PC-9 (cell line): ENCODE measurements around the gene IP6K3. TPM values are rescaled to one million over a fixed set of nuclear protein-coding genes. Genes with fewer than 3 reads are reported as not detected.

ENCODE experiments used
- BruUV-seq: library from RNA; stranded (reverse); fragments of 400-500 nt; replicated peaks from 2 replicates; lab custom pipeline; 2021; lab: Mats Ljungman, UMichigan
- CTCF ChIA-PET: fragments of 300-600 bp; sonication (Branson Sonifier 250); formaldehyde crosslinking; loops from one replicate; lab custom pipeline; 2022; ENCODE audit warnings: antibody characterized with exemption; lab: Charles Lee
- POLR2A ChIA-PET: fragments of 300-600 bp; sonication (Branson Sonifier 250); formaldehyde crosslinking; loops from one replicate; lab custom pipeline; 2022; ENCODE audit warnings: antibody characterized with exemption; ENCODE audit not compliant: unreplicated experiment; lab: Charles Lee
- DNase-seq, 2 experiments: peaks; one replicate each; pipeline versions ENCODE4 v3.0.0 to v3.0.0-alpha.2; 2015 to 2022; ENCODE audit warnings: mixed read lengths in 1 of 2
- H2AFZ ChIP-seq: fragments of 200-600 bp; sonication (generic); 2 replicates; pipeline ENCODE4 v1.8.1; 2017; ENCODE audit warnings: antibody characterized with exemption
- H3F3A ChIP-seq: fragments of 200-600 bp; sonication (generic); 2 replicates; pipeline ENCODE4 v1.8.1; 2017; ENCODE audit warnings: antibody characterized with exemption, mild to moderate bottlenecking, low read depth; ENCODE audit not compliant: insufficient read depth
- H3K27ac ChIP-seq: fragments of 200-600 bp; sonication (generic); 2 replicates; pipeline ENCODE4 v1.6.1; 2016; ENCODE audit warnings: mixed run types
- H3K27me3 ChIP-seq: fragments of 200-600 bp; sonication (generic); 2 replicates; pipeline ENCODE4 v1.6.1; 2016; ENCODE audit warnings: low read depth, mixed run types; ENCODE audit not compliant: insufficient read depth
- H3K36me3 ChIP-seq: fragments of 200-600 bp; sonication (generic); 2 replicates; pipeline ENCODE4 v1.6.1; 2016; ENCODE audit warnings: low read depth, mixed run types
- H3K4me1 ChIP-seq: fragments of 200-600 bp; sonication (generic); replicated peaks from 2 replicates; pipeline ENCODE4 v1.6.1; 2016; ENCODE audit warnings: mixed run types; ENCODE audit not compliant: insufficient read depth
- H3K4me2 ChIP-seq: fragments of 200-600 bp; sonication (generic); 2 replicates; pipeline ENCODE4 v1.6.1; 2017; ENCODE audit warnings: mixed run types
- H3K4me3 ChIP-seq: fragments of 200-600 bp; sonication (generic); 2 replicates; pipeline ENCODE4 v1.6.1; 2016; ENCODE audit warnings: mixed run types
- H3K79me2 ChIP-seq: fragments of 200-600 bp; sonication (generic); 2 replicates; pipeline ENCODE4 v1.6.1; 2017; ENCODE audit warnings: low read depth, mixed run types
- H3K9me2 ChIP-seq: fragments of 200-600 bp; sonication (generic); 2 replicates; pipeline ENCODE4 v1.8.1; 2017; ENCODE audit warnings: mild to moderate bottlenecking; ENCODE audit not compliant: insufficient read depth
- H3K9me3 ChIP-seq: fragments of 200-600 bp; sonication (generic); 2 replicates; pipeline ENCODE4 v1.8.1; 2016; ENCODE audit warnings: low read depth; ENCODE audit not compliant: insufficient read depth
- H4K20me1 ChIP-seq: fragments of 200-600 bp; sonication (generic); 2 replicates; pipeline ENCODE4 v1.8.1; 2017; ENCODE audit not compliant: insufficient read depth
- CTCF ChIP-seq: fragments of 200-600 bp; sonication (generic); conservative IDR thresholded peaks from 2 replicates; pipeline ENCODE4 v1.6.1; 2017; ENCODE audit warnings: mixed run types, antibody characterized with exemption, mild to moderate bottlenecking, moderate library complexity
- EZH2 ChIP-seq: fragments of 200-600 bp; sonication (generic); IDR thresholded peaks from 2 replicates; pipeline ENCODE4 v1.8.0; 2017; ENCODE audit warnings: antibody characterized with exemption, low read depth
- intact Hi-C: fragments of 100-400 bp; cut with micrococcal nuclease; formaldehyde crosslinking; loops from one replicate; pipeline ENCODE4 v1.10.0; 2022; ENCODE audit not compliant: unreplicated experiment
- total RNA-seq: library from RNA; stranded (reverse); gene quantifications from 2 replicates; pipeline ENCODE4 v1.2.3, GENCODE V29; 2021

Gene IP6K3
- total RNA-seq, 1 experiment from 2014 or later = not detected

GRCh38 chr6:33738879-33739278 lies 7.8 kb downstream of the IP6K3 start:
- BruUV-seq = no TSS peak
- CTCF ChIA-PET = no interaction called here

GRCh38 chr6:33738153-33738552 lies 8.6 kb downstream of the IP6K3 start:
- no peak overlapping the region for H3K4me3 ChIP-seq
- no peaks in the 10 kb centered on the region for H3K79me2 ChIP-seq
- H3K9me2 ChIP-seq = no peaks in the 10 kb centered on the region
- H3K9me3 ChIP-seq = no peaks in the 10 kb centered on the region
- H3K27ac ChIP-seq = no peak overlapping the region
- no peaks in the 10 kb centered on the region for H3K27me3 ChIP-seq
- POLR2A ChIA-PET = no interaction called here
- no peak for DNase-seq
- peaks cover 12% of the 10 kb centered on the region; the same call in 1 of the 2 replicates for H3F3A ChIP-seq
- BruUV-seq = no TSS peak
- CTCF ChIA-PET = no interaction called here
- no peak overlapping the region for H3K4me2 ChIP-seq
- intact Hi-C loops = no loop called here
- TF ChIP-seq CTCF (no peak), EZH2 (no peak)
- no peaks in the 10 kb centered on the region for H3K36me3 ChIP-seq
- no peaks in the 10 kb centered on the region for H4K20me1 ChIP-seq
- H2AFZ ChIP-seq = no peak overlapping the region
- peaks cover 31% of the 10 kb centered on the region for H3K4me1 ChIP-seq

More at GRCh38 chr6:33738879-33739278, 7.8 kb downstream of the IP6K3 start:
- Histone ChIP-seq H3K9me2 (no peaks in the 10 kb centered on the region), H3K4me2 (no peak overlapping the region), H3F3A (peaks cover 17% of the 10 kb centered on the region; the same call in 1 of the 2 replicates), H3K36me3 (no peaks in the 10 kb centered on the region), H3K4me3 (no peak overlapping the region), H4K20me1 (no peaks in the 10 kb centered on the region), H3K27ac (no peak overlapping the region), H3K27me3 (no peaks in the 10 kb centered on the region), H2AFZ (no peak overlapping the region), H3K9me3 (no peaks in the 10 kb centered on the region), H3K79me2 (no peaks in the 10 kb centered on the region), H3K4me1 (peaks cover 32% of the 10 kb centered on the region)
- DNase-seq = no peak
- intact Hi-C loops = no loop called here
- TF ChIP-seq CTCF (no peak), EZH2 (no peak)
- POLR2A ChIA-PET = no interaction called here

- ChIA-PET CTCF (interaction anchor here (0.8 kb wide), 1 partner anchor 26 kb away, joined by 5 read pairs; the partner anchor contains the start of gene UQCC2), POLR2A (no interaction called here)
- intact Hi-C loops = no loop called here
- Histone ChIP-seq H3K36me3 (no peaks in the 10 kb centered on the region), H4K20me1 (no peaks in the 10 kb centered on the region), H3K9me3 (no peaks in the 10 kb centered on the region), H3K4me2 (no peak overlapping the region), H3K79me2 (no peaks in the 10 kb centered on the region), H3K4me3 (no peak overlapping the region), H2AFZ (no peak overlapping the region), H3K27me3 (no peaks in the 10 kb centered on the region), H3K27ac (no peak overlapping the region), H3K9me2 (no peaks in the 10 kb centered on the region), H3K4me1 (peaks cover 37% of the 10 kb centered on the region), H3F3A (peaks cover 16% of the 10 kb centered on the region; the same call in 1 of the 2 replicates)
- no peak for DNase-seq
- no TSS peak for BruUV-seq
- TF ChIP-seq EZH2 = no peak
- no peak for TF ChIP-seq CTCF
Observed at GRCh38 chr6:33737267-33738026, 9.3 kb downstream of the IP6K3 start.
